Omental fat pad (tissue), 4 donors: ENCODE results near the gene RNF227. TPM values are rescaled to one million over a fixed set of nuclear protein-coding genes. Genes with fewer than 3 reads are reported as not detected.

Source experiments
- ATAC-seq: fragments of 150-250 bp; one replicate; pipeline ENCODE4 v1.9.1; 2016; ENCODE audit warnings: mild to moderate bottlenecking, moderate library complexity; ENCODE audit not compliant: low FRiP score
- DNase-seq: peaks from one replicate; pipeline ENCODE4 v3.0.0-alpha.2; 2019; ENCODE audit warnings: low spot score
- total RNA-seq, 4 donors: library from RNA; depleted of rRNA; stranded (reverse); fragments of >200 nt; gene quantifications; one replicate each; pipeline ENCODE4 v1.1.0, GENCODE V29; 2016
- TF ChIP-seq, protein P1 (sequence below), 3 donors: fragments of 450-650 bp; IDR thresholded peaks; one replicate each; pipeline ENCODE4 v1.5.1; 2016 to 2017; ENCODE audit warnings: antibody characterized with exemption in 3 of 3, mild to moderate bottlenecking in 3 of 3, moderate library complexity in 2 of 3

Gene RNF227
- total RNA-seq, 4 donors from 2014 or later = 4.1 to 19.1 (median 9.7) TPM

DNA sequence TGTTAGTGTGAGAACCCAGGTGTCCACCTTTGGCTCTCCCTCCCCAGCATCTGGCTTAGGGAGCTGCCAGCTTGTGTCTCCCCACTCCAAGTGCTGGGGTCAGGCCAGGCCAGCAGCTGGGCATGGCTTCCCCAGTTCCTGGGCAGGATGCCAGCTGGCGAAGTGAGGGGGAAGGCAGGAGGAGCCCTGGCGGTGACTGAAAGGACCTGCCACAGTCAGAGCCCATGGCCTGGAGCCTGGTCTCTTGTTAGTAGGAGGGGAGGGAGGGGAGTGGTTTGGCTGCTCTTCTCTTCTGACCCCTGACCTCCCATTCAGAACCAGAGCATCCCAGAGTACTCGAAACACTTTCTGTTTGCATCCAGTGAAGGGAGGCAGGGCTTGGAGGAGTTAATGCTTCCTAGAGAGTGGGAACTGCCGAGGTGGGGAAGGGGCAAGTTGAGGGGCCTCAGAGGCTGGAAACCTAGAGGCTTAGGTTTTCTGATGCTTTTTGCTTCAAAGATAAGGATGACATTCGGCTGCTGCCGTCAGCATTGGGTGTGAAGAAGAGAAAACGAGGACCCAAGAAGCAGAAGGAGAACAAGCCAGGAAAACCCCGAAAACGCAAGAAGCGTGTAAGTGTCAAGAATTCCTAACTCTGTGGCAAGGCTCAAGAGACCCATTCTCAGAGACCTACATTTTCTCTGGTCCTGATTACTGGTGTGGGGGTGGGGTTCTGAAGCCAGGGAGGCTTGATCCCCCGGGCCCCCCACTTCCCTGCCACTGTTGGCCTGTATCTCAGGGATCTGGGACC, 26.7 kb downstream of the RNF227 start:
- peak; percentile 90 for DNase-seq
- TF ChIP-seq, protein P1, sequence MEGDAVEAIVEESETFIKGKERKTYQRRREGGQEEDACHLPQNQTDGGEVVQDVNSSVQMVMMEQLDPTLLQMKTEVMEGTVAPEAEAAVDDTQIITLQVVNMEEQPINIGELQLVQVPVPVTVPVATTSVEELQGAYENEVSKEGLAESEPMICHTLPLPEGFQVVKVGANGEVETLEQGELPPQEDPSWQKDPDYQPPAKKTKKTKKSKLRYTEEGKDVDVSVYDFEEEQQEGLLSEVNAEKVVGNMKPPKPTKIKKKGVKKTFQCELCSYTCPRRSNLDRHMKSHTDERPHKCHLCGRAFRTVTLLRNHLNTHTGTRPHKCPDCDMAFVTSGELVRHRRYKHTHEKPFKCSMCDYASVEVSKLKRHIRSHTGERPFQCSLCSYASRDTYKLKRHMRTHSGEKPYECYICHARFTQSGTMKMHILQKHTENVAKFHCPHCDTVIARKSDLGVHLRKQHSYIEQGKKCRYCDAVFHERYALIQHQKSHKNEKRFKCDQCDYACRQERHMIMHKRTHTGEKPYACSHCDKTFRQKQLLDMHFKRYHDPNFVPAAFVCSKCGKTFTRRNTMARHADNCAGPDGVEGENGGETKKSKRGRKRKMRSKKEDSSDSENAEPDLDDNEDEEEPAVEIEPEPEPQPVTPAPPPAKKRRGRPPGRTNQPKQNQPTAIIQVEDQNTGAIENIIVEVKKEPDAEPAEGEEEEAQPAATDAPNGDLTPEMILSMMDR (IDR thresholded peaks at IDR 0.05) = no peak
- ATAC-seq = peak; percentile 62

DNA sequence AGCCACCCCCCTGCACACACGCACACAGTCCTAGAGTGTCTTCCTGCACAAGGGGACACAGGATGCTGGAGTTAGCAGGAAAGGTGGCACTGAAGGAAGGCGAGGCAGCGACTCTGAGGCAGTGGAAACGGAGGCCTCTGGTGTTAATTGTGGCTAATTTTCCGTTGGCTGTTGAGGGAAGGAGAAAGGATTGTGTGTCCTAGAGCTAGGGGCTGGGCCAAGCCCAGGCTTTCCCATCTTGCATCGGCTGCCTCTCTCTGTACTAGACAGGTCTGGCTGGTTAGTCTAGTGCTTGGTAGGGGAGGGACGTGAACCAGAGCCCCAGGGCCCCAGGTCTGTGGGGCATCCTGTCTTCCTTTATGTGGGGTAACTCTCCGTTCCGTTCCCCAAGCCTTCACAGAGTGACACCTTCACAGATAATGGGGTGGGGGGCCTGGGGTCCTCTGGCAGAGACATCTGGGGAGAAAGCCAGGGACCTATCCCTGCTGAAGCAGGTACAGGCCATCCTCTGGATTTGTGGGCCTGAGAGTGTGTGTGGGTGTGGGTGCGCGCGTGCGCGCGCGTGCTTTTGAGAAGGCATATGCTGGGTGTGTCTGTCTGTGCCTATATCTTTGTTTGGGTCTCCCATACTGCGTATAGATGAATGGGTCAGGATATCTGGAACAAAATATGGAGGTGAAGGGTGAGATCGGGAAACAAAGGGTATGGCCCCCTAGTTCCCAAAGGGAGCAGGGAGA, 27.7 kb downstream of the RNF227 start, which contains the start of gene CHD3:
Gene CHD3, plus strand, starts transcription at position 606 of the 737 bp plus-strand sequence. CDS start 212 bp downstream, outside the sequence.
- TF ChIP-seq, protein P1 (IDR thresholded peaks at IDR 0.05) = no peak
- peak; percentile 6 for ATAC-seq
- no peak for DNase-seq

DNA sequence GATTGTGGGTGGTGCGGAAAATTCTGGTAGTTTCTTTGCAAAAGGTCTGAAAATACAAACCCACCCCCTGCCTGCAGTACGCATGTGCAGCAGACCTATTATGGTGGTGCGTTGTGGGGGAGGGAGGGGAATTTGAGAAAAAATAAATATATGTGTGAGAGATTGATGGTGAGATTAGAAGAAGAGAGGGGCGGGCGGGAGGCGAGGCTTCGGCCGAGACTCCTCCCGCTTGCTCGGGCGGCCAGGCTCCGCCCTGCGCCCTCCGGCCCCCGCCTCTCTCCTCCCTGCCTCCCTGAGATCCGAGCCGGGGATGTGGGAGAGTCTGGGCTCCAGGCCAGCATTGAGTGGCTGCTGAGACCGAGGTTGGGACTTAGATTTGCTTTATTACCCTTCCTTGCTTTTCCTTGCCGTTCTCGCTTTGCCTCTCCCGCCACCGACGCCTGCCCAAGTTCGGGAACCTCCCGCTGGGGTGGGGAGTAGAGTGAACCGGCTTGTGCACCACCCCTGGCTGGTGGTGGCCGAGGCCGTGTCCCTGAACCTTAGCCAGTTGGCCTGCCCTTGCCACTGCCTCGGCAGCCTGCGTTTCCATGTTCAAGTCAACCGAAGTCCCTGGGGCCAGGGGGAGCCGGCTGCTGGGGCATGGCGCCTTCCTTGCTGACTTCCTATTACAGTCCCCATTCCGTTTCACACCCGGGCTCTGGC, 28.5 kb downstream of the RNF227 start:
- ATAC-seq (peak; percentile 75), DNase-seq (peak; percentile 71)
- TF ChIP-seq, protein P1 (IDR thresholded peaks at IDR 0.05) = no peak

DNA sequence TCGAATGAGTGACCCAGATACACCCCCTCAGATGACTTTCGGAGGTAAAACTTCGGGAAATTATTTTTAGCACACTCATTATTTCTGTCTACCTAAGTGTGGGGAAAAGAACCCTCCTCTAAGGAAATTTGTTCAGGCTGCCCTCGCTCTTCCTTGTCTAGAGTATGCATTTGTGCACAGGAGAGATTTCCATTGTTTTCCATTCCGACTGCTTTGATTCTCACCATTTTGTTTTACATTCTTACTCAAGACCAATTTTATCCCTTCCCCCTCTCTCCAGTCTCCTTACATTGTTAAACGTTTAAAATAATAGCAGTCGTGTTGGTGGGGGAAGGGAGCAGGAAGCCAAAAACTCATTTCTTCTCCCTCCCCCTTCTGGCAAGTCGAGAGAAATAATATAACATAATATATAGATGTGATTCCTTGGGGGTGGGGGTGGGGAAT, 29.0 kb downstream of the RNF227 start:
- ATAC-seq (no peak), DNase-seq (no peak)
- TF ChIP-seq, protein P1 (IDR thresholded peaks at IDR 0.05) = no peak

DNA sequence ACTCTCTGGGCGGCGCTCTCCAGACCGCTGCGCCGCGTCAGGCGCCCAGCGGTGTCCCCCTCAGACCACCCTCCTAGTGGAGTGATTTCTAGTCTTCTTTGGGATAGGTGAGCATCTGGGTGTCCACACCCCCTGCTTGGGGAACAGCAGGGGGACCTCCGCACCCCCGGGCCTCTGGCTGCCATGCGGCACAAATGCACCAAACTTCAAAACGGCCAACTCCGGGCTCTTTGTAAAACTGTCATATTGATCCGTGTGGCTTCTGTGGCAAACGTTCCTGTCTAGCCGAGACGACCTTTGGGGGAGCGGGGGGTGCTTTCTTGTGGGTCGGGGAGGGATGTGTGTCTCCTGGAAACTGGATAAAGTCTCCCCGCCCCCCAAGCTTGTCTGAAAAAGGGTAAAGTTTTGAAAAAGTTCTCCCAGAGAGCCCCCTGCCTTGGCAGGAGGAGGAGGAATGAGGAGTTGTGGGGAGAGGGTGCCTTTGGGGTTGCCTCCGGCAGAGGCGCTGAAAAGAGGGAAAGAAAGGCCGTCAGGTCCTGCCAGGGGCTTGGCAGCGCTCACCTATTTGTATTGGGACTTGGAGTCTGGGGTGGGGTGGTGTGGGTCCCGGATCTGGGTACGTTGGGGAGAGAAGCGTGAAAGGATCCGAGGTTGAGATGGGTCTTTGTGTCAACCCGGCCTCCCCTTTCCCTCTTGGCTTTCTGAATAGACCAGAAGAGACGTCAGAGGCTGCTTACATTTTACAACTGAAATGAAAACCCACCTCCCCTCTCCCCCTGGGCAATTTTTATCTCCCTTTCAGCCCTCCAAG, 29.7 kb downstream of the RNF227 start:
- no peak for ATAC-seq
- TF ChIP-seq, protein P1 (IDR thresholded peaks at IDR 0.05) = no peak
- no peak for DNase-seq
